ENCODE results near the gene SRRM2.
A peak's percentile ranks its signal among the peaks of the same experiment; 100 is the strongest.

SRRM2 gene

DNA sequence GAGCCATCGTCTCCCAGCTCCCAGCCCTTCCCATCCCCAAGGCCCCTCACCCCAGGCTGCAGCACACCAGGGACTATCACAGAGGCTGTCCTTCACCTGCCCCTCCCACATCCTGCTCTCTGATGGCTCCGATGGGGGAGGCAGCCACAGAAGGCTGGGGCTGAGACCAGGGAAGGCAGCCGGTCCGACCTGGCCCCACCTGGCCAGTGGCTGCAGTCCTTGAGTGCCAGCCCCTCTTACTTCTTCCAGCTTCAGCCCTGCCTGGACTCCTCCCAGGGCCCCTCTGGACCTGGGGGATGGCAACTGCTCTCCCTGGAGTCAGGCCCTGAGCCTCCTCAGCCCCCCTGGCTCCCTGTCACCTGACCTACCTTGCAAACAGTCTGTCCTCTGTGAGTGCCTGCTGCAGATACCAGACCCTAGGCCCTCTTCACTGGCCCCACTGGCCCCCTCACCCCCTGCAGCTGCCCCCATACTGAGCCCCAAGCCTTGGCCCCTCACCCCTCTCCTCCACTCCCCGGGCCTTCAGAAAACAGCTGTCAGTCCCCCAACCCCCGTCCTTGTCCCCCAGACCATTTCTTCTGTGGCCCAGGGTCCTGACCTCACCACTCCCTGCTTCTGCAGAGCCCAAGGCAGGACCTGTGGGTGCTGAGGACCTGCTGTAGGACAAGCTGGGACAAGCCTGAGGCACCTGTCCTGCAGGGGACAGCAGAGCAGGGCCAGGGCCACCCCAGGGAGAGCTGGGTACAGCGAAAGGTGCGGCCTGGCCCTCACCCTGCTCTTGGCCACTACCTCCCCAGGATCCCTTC is 12.6 kb upstream of the SRRM2 start:
- ATAC-seq, result no peak
- DNase-seq, result no peak

GRCh38 chr16:2740476-2740875 is 12.0 kb upstream of the SRRM2 start:
- DNase-seq, result no peak
- ATAC-seq, result peak; percentile 11

GRCh38 chr16:2741168-2741567 is 11.3 kb upstream of the SRRM2 start:
- DNase-seq, result no peak
- ATAC-seq, result no peak

- no peak for ATAC-seq
- no peak for DNase-seq
Observed at GRCh38 chr16:2742323-2743006, 10.0 kb upstream of the SRRM2 start.

GRCh38 chr16:2743007-2743810 is 9.2 kb upstream of the SRRM2 start:
- DNase-seq (no peak), ATAC-seq (no peak)

DNA sequence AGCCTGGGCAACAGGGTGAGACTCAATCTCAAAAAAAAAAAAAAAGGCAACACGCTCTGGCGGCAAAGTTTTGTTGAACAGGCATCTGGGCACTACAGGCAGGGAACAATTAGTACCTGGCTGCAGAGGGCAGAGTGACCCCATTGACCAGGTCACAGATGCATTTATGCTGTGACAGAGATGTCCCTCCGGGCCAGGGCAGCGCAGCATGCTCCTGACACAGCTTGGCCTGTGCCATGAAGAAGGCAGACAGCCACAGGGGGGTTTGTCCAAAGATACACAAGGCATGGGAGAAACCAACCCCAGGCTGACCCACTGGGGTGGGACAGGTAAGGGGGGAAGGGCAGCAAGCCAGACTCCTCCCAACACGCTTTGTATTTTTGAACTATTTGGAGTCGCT is 7.7 kb upstream of the SRRM2 start:
- ATAC-seq (no peak), DNase-seq (no peak)

DNA sequence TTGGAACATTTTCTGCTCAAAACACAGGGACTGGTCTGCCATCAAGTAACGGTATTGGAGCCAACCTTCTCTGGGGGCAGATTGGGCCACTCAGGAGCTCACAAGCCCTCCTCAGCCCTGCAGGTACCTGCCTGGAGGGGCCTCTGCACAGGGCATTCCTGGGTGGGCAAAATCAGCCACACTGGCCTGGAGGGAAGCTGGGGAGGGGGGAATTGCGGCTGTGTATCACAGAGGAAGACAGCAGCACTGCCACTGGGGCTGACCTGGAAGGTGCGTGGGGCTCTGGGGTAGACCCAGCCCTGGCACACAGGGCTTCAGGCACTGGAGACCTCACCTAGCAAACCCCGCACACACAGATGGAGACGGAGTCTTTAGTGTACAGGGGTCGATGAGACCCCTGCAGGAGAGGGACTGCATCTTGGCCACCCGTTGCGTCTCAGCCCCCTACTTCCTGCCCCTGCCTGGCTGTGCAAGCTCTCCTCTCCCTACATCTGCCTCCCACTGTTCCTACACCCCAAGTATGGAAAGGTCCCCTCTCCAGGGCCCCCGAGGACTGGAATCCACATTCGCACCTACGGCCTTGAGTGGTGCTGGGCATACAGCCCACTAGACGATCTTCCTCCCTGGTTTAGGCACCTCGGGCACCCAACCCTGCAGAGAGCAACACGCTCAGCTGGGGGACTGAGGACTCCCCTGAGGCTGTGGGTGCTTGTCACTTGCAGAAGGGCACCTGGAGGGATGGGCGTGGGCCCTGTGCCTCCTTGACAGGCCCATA is 7.1 kb upstream of the SRRM2 start:
- DNase-seq (no peak), ATAC-seq (no peak)

- DNase-seq, result no peak
Observed at GRCh38 chr16:2745961-2746360, 6.5 kb upstream of the SRRM2 start.

GRCh38 chr16:2748757-2749455 is 3.5 kb upstream of the SRRM2 start:
- DNase-seq, result no peak
- ATAC-seq, result no peak

More at GRCh38 chr16:2745961-2746360, 6.5 kb upstream of the SRRM2 start:
- no peak for ATAC-seq

GRCh38 chr16:2749476-2749875 is 3.0 kb upstream of the SRRM2 start:
- ATAC-seq, result no peak
- no peak for DNase-seq

DNA sequence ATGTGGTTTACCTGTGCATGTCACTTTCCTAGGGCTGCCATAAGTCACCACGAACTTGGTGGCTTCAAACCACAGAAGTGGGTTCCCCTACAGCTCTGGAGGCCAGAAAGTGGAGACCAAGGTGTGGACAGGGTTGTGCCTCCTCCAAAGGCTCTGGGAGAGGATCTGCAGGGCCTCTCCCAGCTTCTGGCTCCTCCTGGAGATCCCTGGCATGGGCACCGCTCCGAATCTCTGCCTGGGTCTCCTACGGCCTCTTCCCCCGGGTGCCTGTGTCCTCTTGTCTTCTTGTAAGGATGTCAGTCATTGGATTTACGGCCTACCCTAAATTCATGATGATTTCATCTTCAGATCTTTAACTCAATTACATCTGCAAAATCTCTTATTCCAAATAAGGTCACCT is 2.5 kb upstream of the SRRM2 start:
- ATAC-seq, result no peak
- DNase-seq, result no peak

DNA sequence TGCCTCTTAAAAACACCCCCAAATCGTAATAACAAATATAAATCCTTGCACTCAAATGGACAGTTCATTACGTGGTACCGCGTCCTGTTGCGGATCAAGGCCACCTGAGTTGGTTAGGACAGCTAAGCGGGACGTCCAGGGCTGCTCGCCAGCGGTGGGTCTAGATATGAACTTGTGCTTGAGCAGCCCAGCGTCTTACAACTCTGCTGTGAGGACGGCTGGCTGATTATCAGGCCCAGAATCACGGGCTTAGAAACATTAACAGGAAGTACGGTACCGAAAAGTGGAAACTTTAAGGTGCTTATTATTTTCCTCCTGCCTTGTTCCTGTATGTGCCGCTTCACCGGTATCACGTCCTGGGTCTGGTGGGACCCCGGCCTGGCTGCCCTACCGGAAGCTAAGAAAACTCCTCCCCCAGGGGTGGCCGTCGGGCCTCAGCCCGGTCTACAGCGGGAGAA is 832 bp upstream of the SRRM2 start:
- DNase-seq, result no peak
- ATAC-seq, result peak; percentile 25

DNA sequence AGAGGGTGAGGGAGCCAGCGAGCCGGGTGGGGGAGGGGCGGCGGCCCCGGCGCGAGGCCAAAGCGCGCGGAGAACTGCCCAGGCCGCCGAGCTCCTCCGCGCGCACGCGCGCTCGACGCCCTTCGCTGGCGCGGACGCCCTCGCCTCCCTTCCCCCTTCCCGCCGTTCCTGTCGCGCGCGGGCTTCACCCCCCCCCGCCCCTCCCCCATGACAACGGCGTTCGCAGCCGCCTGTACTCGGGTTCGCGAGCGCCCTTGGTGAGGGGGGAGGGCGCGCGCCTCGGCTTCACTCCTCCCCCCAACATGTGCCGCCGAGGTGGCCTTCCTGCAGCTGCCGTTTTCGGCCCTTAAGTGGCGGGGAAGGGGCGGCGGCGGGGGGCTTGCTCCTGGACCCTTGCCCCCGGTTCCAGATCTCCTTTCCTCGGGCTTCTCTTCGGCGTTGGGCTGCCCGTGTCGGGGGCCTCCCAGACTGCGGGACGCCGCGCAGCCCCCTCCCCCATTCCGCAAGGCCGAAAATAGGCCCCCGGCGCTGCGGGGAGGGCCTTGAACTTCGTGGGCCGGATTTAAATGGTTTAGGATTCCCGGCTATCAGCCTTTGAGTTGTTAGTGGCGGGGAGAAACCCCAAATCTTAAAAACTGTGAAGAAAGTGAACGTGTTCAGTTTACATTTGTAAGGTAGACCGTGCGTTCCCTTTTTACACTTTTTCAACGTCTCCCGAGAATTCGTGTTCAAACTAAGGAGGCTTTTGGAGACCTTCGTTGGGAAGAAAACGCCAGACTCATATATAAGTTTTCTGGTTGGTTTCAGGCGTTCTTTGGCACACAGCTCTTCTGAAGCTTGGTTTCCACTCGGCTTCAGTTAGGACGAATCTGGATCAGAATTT is 653 bp downstream of the SRRM2 start:
- peak; percentile 82 for DNase-seq
- peak; percentile 56 for ATAC-seq

GRCh38 chr16:2753733-2754020 is 1.2 kb downstream of the SRRM2 start:
- ATAC-seq (no peak), DNase-seq (no peak)

- no peak for DNase-seq
- no peak for ATAC-seq
Observed at GRCh38 chr16:2755158-2755557, 2.7 kb downstream of the SRRM2 start.

GRCh38 chr16:2756288-2757015 is 4.0 kb downstream of the SRRM2 start:
- ATAC-seq, result no peak
- no peak for DNase-seq

DNA sequence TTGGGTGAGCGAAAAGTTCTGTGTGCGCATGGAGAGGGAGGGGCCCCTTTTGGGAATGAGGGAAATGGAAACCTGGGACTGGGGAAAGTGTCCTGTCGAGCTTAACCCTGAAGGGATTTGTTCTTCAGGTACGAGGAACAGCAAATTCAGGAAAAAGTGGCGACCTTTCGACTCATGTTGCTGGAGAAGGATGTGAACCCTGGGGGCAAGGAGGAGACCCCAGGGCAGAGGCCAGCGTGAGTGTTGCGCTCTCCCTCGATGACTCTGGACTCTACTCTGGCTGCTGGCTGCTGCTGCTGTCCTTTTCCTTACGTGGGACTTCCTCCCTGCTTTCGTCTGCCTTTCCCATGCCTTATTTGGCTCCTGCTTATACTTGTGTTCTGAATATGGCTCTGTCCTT is 4.9 kb downstream of the SRRM2 start:
- no peak for DNase-seq
- no peak for ATAC-seq

DNA sequence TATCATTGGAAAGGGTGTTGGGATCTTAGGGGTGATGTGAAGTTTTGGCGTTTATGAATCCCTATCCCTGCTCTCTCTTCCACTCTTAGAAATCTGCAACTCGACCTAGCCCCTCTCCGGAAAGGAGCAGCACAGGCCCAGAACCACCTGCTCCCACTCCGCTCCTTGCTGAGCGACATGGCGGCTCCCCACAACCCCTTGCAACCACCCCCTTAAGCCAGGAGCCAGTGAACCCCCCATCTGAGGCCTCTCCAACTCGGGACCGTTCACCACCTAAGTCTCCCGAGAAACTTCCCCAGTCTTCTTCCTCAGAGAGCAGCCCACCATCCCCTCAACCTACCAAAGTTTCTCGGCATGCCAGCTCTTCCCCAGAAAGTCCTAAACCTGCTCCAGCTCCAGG is 9.0 kb downstream of the SRRM2 start:
- ATAC-seq, result no peak
- no peak for DNase-seq

DNA sequence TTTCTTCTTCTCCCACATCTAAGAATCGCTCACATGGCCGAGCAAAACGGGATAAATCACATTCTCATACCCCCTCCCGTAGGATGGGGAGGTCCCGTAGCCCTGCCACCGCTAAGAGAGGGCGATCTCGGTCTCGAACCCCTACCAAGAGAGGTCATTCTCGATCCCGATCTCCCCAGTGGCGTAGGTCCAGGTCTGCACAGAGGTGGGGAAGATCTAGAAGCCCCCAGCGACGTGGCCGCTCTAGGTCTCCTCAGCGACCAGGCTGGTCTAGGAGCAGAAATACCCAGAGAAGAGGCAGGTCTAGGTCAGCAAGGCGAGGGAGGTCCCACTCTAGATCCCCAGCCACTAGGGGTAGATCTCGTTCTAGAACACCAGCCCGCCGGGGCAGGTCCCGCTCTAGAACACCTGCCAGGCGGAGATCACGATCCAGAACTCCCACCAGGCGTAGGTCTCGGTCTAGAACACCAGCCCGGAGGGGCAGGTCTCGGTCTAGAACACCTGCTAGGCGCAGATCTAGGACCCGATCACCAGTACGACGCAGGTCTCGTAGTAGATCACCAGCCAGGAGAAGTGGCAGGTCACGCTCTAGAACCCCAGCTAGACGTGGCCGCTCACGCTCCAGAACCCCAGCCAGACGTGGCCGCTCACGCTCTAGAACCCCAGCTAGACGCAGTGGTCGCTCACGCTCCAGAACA is 9.6 kb downstream of the SRRM2 start:
- DNase-seq (no peak), ATAC-seq (no peak)
